ENCODE results near the gene HBM.
"Not testable (repeated sequence)": the region's sequence is repeated elsewhere in the genome, so short reads cannot be mapped to it uniquely, and the experiment has no call there.

The HBM gene

DNA sequence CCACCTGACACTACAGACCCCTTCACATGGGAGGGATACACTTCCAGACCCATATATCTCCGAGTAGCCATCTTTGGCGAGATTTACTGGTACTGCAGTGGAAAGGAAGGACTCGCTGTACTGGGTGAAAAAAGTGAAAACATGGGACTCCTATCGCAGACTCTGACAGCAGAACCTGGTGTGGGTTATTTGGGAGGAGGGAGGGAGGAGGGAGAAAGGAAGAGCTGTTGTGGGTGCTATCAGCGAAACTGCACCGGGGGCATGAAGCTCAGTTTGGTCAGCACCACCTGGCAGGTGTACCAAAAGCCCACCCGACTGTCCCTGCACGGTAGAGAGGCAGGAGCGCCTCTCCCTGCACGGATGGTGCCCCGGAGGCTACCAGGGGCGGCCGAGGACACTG lies 19.4 kb downstream of the HBM start:
- no peak for DNase-seq (ENCODE audit: low read depth in 2 of 2)

DNA sequence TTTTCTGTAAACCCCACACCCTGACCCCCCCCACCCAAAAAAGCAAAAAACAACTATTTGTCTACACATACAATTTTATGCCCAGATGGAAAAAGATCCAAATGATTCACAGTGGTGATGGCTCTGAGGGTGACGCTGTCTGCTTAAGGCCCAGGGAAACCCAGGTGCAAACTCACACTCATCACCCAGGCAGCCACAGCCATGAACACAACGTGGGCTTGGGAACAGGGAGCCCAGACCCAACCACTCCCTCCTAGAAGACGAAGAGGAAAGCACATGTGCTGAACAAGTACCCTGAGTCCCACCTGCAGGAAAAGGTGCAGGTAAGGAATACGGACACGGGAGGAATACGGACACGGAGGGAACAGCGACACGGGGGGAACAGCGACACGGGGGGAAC lies 19.9 kb downstream of the HBM start:
- DNase-seq (ENCODE audit: low read depth in 2 of 2): no peak

DNA sequence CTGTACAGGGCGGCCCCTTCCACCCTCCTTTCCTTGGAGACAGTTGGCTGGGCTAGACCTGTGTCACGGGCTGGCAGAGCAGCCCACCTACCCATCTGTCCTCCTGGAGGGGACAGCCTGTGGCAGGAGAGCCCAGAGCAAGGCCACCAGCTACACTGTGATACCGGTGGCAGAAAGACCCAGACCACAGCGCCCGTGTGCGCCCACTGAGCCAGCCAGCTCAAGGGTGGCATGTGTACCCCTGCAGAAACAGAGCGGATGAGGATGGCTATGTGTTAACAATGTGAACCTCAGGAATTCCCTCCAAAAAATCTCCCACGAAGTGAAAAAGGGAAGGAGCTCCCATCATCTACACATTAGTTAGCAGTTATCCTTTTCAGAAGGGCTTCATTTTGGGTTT lies 21.6 kb downstream of the HBM start:
- no peak for DNase-seq (ENCODE audit: low read depth in 2 of 2)

DNA sequence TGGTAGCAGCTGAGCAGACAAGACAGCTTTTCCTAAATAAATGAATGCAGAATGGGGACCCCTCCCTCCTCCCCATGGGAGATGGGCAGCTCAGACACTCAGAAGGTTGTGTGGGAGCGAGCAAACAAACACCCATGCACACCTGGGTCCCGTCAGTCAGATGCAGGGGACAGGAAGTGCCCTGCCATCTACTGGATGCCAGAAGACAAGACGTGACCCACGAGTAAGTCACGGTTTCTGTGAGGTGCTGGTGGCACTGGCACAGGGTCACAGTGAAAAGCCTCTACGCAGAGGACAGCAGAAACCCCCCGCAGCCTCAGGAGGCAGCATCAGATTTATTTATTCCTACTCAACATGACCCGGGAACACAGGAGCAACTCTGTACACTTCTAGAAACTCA lies 22.9 kb downstream of the HBM start:
- DNase-seq (ENCODE audit: low read depth in 2 of 2): no peak

DNA sequence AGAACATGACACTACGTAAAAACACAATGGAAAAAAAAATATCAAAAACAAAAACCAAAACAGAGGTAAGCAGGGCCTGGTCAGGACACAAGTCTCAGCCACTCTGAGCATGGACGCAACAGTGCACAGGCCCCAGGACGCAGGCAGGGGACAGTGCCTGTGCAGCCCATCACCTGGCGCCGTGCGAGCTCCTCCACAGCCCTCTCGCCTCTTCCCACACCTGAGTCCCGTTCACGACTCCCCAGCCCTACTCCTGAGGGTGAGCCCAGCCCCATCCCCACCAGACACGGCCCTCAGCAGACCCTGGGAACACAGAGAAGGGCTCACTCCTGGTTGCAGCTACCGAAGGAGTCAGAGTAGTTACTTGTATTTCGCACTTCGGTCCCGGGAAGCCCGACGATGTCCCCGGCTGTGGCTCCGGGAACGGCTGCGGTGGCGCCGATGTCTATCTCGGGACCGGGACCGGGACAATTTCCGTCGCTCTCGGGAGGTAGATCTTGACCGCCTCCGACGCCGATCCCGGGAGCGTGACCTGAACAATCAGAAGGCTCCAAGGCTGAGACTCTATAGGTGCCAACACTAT lies 23.9 kb downstream of the HBM start:
- no peak for DNase-seq (ENCODE audit: low read depth in 2 of 2)

DNA sequence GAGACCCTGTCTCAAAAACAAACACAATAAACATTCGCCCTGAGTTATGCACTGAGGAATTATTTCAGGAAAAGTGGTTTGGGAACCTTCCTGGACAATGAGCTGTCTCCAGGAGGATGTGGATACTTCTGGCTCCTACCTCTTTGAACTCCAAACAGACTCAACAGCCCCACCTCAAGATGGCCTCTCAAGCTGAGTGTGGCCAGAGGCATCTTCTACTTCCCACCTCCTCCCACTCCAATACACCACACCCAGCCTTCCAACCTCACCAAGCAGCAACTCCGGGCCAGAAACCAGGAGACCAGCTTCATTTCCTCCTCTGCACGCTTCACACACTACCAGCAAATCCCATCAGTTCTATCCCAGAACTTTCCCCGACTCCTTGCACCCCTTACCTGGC lies 26.1 kb downstream of the HBM start:
- DNase-seq (ENCODE audit: low read depth in 2 of 2): no peak

DNA sequence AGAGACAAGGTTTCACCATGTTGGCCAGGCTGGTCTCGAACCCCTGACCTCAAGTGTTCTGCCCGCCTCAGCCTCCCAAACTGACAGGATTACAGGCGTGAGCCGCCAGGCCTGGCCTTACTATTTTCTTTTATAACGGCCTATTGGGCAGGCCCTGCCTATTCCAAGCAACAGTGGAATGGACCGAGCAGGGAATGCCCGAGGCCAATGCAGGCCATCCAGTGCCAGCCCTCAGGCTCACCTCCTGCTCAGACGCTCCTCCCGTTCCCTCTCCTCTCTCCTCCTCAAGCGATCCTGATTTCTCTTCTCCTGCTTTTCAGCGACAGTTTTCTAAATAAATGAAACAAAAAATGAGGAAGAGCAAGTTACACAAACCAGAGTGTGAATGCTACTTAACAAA lies 26.9 kb downstream of the HBM start:
- DNase-seq (ENCODE audit: low read depth in 2 of 2): no peak

DNA sequence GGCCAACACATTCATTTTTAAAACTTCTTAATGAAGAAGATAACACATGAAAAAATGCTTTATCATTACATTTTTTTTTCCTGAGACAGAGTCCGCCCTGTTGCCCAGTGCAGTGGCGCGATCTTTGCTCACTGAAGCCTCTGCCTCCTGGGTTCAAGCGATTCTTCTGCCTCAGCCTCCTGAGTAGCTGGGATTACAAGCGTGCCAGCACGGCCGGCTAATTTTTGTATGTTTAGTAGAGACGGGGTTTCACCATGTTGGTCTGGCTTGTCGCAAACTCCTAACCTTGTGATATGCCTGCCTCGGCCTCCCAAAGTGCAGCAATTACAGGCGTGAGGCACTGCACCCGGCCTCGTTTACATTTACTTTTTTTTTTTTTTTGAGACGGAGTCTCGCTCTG lies 27.7 kb downstream of the HBM start:
- DNase-seq (ENCODE audit: low read depth in 2 of 2): no peak

DNA sequence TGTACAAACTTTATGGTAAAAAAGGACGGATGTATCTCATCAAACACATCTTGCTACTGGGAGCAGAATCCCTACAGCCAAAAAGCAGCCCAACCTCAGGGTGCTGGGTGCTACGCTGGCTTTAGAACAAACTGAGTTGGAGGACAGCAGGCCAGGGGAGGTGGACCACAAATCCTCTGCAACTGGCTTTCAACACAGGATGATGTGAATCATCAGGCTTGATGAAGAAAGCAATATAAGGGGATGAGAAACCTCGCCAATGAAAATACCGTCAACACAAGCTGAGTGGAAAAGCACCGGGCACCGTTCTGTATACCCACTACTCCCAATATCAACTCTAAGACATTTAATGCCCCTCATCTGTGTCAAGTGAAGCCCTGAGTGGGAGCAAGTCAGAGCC lies 28.7 kb downstream of the HBM start:
- DNase-seq (ENCODE audit: low read depth in 2 of 2): no peak

DNA sequence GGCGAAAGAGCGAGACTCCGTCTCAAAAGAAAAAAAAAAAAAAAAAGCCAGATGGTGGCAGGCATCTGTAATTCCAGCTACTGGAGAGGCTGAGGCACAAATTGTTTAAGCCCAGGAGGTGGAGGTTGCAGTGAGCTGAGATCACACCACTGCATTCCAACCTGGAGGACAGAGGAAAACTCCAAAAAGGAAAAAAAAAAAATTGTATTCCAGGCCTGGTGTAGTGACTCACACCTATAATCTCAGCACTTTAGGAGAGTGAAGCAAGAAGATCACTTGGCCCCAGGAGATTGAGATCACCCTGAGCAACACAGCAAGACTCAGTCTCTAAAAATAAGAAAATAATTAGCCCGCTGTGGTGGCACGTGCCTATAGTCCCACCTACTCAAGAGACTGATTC lies 34.6 kb downstream of the HBM start:
- no peak for DNase-seq (ENCODE audit: low read depth in 2 of 2)

DNA sequence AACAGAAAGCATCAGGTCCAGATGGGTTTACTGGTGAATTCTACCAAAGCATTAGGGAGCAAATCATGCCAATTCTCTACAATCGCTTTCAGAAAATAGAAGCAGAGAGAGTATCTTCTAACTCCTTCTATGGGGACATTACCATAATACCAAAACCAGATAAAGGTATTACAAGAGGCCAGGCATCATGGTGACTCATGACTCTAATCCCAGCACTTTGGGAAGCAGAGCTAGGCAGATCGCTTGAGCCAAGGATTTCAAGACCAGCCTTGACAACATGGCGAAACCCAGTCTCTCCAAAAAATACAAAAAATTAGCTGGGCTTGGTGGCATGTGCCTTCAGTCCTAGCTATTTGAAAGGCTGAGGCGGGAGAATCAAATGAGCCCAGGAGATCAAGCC lies 37.5 kb downstream of the HBM start:
- DNase-seq (ENCODE audit: low read depth in 2 of 2): no peak

DNA sequence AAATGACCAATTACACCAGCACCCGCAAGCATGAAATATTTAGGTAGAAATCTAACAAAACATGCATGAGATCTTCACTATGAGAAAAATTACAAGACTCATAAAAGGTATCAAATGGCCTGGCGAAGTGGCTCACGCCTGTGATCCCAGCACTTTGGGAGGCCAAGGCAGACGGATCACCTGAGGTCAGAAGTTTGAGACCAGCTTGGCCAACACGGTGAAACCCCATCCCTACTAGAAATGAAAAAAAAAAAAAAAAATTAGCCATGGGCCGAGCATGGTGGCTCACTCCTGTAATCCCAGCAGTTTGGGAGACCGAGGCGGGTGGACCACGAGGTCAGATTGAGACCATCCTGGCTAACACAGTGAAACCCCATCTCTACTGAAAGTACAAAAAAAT lies 38.3 kb downstream of the HBM start:
- DNase-seq (ENCODE audit: low read depth in 2 of 2): not testable (repeated sequence)

DNA sequence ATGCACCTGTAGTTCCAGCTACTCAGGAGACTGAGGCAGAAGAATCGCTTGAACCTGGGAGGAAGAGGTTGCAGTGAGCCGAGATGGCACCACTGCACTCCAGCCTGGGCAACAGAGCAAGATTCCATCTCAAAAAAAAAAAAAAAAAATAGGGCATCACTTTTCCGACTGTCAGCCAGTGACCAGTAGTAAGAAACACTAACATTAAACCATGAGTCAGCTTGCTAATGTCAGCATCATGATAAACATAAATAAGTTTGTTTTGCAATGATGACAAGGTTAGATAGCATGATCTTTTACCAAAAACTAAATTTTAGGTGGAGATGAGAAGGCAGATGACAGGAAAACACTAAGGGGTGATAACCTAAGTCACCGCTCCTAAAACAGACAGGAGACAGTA lies 43.6 kb downstream of the HBM start:
- DNase-seq (ENCODE audit: low read depth in 2 of 2): not testable (repeated sequence)

DNA sequence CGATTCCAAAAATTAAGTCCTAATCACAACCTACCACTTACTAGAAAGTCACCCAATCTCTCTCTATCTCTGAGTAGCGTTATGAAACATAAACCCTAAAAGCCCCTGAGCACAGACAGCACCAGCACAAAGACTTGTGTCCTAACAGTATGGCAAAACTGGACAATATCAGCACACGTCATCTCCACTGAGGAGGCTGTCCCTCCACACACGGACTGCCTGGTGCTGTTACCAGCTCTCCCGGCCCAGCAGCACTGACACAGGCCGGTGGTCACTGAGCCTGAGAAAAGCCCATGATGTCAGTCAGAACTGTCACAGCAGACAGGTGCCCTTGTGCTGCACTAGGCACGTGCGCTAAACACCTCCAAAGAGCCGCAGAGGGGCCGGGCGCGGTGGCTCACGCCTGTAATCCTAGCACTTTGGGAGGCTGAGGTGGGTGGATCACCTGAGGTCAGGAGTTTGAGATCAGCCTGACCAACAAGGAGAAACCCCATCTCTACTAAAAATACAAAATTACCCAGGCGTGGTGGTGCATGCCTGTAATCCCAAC lies 45.9 kb downstream of the HBM start:
- DNase-seq (ENCODE audit: low read depth in 2 of 2): not testable (repeated sequence)

DNA sequence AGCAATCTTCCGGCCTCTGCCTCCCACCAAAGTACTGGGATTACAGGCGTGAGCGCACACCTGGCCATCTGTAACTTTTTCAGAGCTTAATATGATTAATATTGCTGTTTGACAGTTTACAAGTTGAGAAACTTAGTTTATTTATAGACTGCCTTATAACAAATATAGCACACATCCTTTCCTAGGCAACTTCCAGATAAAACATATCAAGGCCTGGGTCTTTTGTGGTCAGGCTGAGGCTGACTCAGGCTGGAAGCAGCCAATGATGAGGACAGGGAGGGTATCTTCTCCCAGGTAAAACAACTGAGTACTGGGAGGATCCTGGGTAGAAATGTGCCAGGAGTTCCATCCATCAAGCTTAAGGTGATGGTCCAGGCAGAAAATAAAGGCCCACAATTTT lies 47.2 kb downstream of the HBM start:
- DNase-seq (ENCODE audit: low read depth in 2 of 2): no peak
